ENCODE results near the gene PDRG1. TPM values are rescaled to one million over a fixed set of nuclear protein-coding genes. Genes with fewer than 3 reads are reported as not detected.
"Not testable (repeated sequence)": the region's sequence is repeated elsewhere in the genome, so short reads cannot be mapped to it uniquely, and the experiment has no call there.

The PDRG1 gene
- total RNA-seq, 1 donor: 3.0 TPM

DNA sequence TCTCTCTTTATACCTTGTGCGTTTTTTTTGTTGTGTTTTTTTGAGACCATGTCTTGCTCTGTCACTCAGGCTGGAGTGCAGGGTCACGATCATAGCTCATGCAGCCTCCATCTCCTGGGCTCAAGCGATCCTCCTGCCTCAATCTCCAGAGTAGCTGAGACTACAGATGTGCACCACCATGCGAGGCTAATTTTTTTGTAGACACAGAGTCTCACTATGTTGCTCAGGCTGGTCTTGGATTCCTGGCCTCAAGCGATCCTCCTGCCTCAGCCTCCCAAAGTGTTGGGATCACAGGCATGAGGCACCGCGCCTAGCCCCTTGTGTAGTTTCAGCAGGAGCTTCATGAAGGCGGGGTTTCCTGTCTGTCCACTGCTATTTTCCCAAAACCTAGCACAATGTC is 27.3 kb downstream of the PDRG1 start:
- DNase-seq (ENCODE audit: low read depth): no peak
- no peak overlapping the region for H3K4me3 ChIP-seq (ENCODE audit: low read depth, low read length)
- TF ChIP-seq, protein P1, sequence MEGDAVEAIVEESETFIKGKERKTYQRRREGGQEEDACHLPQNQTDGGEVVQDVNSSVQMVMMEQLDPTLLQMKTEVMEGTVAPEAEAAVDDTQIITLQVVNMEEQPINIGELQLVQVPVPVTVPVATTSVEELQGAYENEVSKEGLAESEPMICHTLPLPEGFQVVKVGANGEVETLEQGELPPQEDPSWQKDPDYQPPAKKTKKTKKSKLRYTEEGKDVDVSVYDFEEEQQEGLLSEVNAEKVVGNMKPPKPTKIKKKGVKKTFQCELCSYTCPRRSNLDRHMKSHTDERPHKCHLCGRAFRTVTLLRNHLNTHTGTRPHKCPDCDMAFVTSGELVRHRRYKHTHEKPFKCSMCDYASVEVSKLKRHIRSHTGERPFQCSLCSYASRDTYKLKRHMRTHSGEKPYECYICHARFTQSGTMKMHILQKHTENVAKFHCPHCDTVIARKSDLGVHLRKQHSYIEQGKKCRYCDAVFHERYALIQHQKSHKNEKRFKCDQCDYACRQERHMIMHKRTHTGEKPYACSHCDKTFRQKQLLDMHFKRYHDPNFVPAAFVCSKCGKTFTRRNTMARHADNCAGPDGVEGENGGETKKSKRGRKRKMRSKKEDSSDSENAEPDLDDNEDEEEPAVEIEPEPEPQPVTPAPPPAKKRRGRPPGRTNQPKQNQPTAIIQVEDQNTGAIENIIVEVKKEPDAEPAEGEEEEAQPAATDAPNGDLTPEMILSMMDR (IDR thresholded peaks at IDR 0.05; ENCODE audit: insufficient read depth, low read length): no peak

DNA sequence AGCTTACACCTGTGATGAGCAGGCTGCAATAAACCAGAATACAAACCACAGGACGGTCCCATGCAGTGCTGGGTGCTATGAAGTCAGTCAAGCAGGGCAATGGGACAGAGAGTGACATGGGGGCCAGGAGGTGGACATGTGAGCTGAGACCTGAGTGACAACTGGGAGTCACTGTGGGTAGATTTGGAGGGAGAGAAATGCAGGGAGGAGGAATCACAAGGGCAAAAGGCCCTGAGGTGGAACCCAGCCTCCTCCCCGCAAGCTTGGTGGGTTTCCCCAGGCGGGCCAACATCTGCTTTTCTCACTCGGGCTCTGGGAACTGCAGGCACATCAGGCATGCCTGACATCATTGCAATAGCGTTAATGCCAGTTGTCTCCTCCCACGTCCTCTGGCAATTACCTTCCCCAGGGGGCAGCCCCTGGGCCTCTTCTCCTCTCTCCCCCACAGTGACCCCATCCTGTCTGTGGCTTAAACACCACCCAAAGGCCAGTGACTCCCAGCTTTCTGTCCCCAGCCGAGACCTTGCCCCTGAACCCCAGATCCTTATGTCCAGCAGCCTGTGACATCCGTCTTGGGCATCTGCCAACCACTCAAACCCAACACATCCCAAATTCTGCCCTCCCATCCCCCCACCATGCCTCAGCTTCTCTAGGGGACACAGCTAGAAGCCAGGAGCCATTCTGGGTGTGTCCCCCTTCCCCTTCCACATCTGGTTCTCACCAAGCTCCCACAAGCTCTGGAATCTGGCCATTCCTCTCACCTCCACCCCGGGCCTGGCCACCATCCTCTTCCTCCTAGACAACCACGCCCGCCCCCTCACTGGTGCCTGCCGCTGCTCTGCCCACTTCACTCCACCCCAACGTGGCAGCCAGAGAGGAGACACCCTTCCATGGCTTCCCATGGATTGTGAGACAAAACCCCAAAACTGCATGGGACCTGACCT is 28.2 kb downstream of the PDRG1 start:
- no peak overlapping the region for H3K4me3 ChIP-seq (ENCODE audit: low read depth, low read length)
- TF ChIP-seq, protein P1 (IDR thresholded peaks at IDR 0.05; ENCODE audit: insufficient read depth, low read length): no peak
- DNase-seq (ENCODE audit: low read depth): no peak

DNA sequence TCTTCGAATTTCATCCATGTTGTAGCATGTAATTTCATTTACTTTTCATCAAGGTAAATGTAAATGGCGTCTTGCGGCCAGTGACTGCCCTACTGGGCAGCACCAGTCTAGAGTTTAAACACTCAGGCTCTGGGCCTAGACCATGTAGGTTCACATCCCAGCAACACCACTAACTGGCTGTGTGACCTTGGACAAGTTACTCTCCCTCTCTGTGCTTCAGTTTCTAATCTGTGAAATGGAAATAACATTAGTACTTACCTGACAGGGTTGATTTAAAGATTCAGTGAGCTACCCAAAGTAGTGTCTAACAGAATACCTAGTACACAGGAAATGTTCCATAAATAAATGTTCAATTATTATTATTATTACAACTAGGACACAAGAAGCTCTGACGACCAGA is 29.3 kb downstream of the PDRG1 start:
- no peak for DNase-seq (ENCODE audit: low read depth)
- H3K4me3 ChIP-seq (ENCODE audit: low read depth, low read length): no peak overlapping the region
- TF ChIP-seq, protein P1 (IDR thresholded peaks at IDR 0.05; ENCODE audit: insufficient read depth, low read length): no peak

DNA sequence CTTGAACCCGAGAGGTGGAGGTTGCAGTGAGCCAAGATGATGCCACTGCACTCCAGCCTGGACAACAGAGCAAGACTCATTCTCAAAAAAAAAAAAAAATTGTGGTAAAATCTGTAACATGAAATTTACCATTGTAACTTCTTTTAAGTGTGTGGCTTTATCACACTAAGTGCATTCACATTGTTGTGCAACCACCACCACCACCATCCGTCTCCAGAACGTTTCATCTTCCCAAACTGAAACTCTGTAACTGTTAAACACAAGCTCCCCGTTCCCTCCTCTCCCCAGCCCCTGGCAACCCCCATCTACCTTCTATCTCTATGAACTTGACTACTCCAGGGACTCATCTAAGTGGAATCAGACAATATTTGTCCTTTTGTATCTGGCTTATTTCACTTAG is 29.7 kb downstream of the PDRG1 start:
- TF ChIP-seq, protein P1 (IDR thresholded peaks at IDR 0.05; ENCODE audit: insufficient read depth, low read length): no peak
- H3K4me3 ChIP-seq (ENCODE audit: low read depth, low read length): no peak overlapping the region
- no peak for DNase-seq (ENCODE audit: low read depth)

DNA sequence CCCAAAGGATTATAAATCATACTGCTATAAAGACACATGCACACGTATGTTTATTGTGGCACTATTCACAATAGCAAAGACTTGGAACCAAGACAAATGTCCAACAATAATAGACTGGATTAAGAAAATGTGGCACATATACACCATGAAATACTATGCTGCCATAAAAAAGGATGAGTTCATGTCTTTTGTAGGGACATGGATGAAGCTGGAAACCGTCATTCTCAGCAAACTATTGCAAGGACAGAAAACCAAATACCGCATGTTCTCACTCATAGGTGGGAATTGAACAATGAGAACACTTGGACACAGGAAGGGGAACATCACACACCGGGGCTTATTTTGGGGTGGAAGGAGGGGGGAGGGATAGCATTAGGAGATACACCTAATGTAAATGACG is 30.4 kb downstream of the PDRG1 start:
- not testable (repeated sequence) for H3K4me3 ChIP-seq (ENCODE audit: low read depth, low read length); DNase-seq (ENCODE audit: low read depth)

DNA sequence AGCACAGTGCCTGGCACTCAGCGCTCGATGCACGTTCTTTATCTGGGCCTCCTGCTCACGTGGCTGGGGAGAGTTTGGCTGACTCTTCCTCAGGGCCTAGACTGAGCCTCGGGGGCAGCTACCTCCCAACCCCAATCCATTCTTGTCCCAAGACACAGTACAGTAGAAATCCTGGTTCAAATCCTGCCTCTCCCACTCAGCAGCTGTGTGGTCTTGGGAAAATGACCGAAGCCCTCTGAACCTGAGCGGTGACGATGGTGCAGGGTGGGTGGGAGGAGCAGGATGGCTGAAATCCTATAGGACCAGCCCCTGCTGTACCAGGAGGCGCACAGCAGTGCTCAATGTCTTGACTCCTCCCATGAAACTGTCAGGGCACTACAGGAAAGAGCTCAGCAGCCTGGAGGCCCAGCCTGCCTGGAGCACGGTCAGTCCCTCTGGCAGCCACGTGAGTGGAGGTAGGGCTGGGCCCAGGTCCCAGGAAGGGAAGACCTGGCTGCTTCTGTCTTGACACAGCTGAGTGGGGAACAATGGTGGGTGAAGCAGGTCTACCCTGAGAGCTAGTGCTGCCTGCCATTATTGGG is 31.5 kb downstream of the PDRG1 start:
- no peak for DNase-seq (ENCODE audit: low read depth)
- H3K4me3 ChIP-seq (ENCODE audit: low read depth, low read length): no peak overlapping the region
- TF ChIP-seq, protein P1 (IDR thresholded peaks at IDR 0.05; ENCODE audit: insufficient read depth, low read length): no peak

DNA sequence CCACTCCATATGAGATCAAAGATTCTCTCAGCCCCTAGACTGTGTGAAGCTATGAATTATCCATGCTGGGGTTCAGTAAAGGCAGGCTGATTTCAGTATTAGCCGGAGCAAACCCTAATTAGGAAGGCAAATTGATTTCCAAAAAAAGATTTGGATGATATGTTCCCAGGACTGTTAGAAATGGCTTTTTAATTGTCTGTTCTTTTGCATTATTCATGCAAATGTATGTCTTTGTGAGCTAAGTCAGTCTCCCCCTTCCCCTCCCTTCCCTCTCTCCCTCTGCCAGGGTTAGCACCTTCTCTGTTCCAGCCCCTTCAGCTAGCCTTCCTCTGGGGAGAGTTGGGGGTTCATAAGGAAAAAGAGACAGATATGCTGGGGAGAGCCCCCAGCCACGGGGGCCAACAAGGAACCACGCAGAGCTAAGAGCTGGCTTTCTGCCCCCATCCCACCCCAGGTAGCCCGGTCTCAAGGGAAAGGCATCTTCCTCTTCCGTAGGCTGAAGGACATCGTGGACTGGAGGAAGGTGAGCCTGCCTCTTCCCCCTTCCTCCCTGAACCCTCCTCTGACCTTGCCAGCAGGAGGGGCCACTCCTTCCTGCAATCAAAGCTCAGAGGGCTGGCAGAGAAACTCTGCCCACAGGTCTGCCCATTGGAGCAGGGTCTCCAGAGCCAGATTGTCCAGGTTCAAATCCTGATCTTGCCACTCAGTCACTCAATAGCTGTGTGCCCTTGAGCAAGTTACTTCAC is 32.3 kb downstream of the PDRG1 start:
- H3K4me3 ChIP-seq (ENCODE audit: low read depth, low read length): no peak overlapping the region
- no peak for DNase-seq (ENCODE audit: low read depth)
- TF ChIP-seq, protein P1 (IDR thresholded peaks at IDR 0.05; ENCODE audit: insufficient read depth, low read length): no peak
